ENCODE measurements around the gene MPST.

- TF ChIP-seq CTCF (IDR thresholded peaks at IDR 0.05) = no peak
- TF ChIP-seq POLR2A (IDR thresholded peaks at IDR 0.05) = no peak
These were observed 13.3 kb downstream of the MPST start for GRCh38 chr22:37032535-37033460.
